ENCODE measurements around the gene HCN1. TPM values are rescaled to one million over a fixed set of nuclear protein-coding genes. Genes with fewer than 3 reads are reported as not detected.
A peak's percentile ranks its signal among the peaks of the same experiment; 100 is the strongest.

Gene HCN1
- total and polyA plus RNA-seq, 2 of the 8 experiments (the other 6 are each of a cell fraction or from before 2014, with no cell fraction given): 1.1 to 6.7 TPM

DNA sequence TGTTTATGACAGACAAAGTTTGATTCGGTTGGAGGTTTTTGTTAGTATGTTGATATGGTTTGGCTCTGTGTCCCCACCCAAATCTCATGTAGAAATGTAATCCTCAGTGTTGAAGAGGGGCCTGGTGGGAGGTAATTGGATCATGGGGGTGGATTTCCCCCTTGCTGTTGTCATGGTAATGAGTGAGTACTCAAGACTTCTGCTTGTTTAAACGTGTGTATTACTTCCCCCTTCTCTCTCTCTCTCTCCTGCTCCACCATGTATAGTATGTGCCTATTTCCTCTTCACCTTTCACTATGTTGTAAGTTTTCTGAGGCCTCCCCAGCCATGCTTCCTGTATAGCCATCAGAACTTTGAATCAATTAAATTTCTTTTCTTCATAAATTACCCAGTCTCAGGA is 415.1 kb downstream of the HCN1 start:
- 58 to 100% methylated on average over 1 to 2 of the region's 2 CpGs for WGBS, 2 experiments (ENCODE audit: extremely low coverage in 1 of 2, insufficient coverage in 1 of 2, insufficient read length in 1 of 2, insufficient replicate concordance in 2 of 2, low coverage in 1 of 2, low lambda C conversion rate in 2 of 2, missing lambda C conversion rate in 1 of 2)
- POLR2A ChIA-PET (ENCODE audit: partially characterized antibody): no interaction called here

More for the DNA sequence above, 415.1 kb downstream of the HCN1 start:
- H3K9me3 ChIP-seq (ENCODE audit: insufficient read depth in 2 of 2, low read depth in 1 of 2, low read length in 1 of 2): peaks cover 8 to 9% of the 10 kb centered on the region in 2 experiments
- no peaks in the 10 kb centered on the region for H3K79me1 ChIP-seq (ENCODE audit: low read depth, low read length)
- no peak overlapping the region for H2BK15ac ChIP-seq (ENCODE audit: low read length)
- H4K8ac ChIP-seq (ENCODE audit: extremely low read depth, insufficient read depth, low read length): no peak overlapping the region
- FAIRE-seq (no peak), DNase-seq (ENCODE audit: low read depth in 1 of 2, low spot score in 2 of 2) (no peak)
- H2BK12ac ChIP-seq (ENCODE audit: low read depth, low read length): no peak overlapping the region
- no peaks in the 10 kb centered on the region for H3K4me1 ChIP-seq (replicated peaks in 1 of 4; ENCODE audit: control insufficient read depth in 3 of 4, insufficient read depth in 4 of 4, low read length in 3 of 4)
- H4K20me1 ChIP-seq (replicated peaks in 1 of 2; ENCODE audit: control insufficient read depth in 1 of 2, insufficient read depth in 2 of 2, low read length in 2 of 2): no peaks in the 10 kb centered on the region
- no peak overlapping the region; a peak in 1 of 8 replicates for H3K4me3 ChIP-seq (ENCODE audit: extremely low read depth in 1 of 4, insufficient read depth in 2 of 4, low read depth in 3 of 4, low read length in 4 of 4)
- H3K9ac ChIP-seq (replicated peaks in 1 of 4; ENCODE audit: extremely low read depth in 1 of 4, low read depth in 3 of 4, low read length in 3 of 4): no peak overlapping the region
- no peak overlapping the region for H2BK5ac ChIP-seq (ENCODE audit: low read depth, low read length)
- no peak overlapping the region for H3K14ac ChIP-seq (ENCODE audit: insufficient read length)
- H3K4ac ChIP-seq (replicated peaks; ENCODE audit: insufficient read length, low read depth, low read length): no peak overlapping the region
- no peak overlapping the region for H4K91ac ChIP-seq (replicated peaks; ENCODE audit: insufficient read length, low read length)
- peaks cover 0 to 7% (median 0%) of the 10 kb centered on the region in 4 experiments; a peak in 3 of 8 replicates for H3K36me3 ChIP-seq (ENCODE audit: control insufficient read depth in 2 of 4, insufficient read depth in 4 of 4, low read length in 3 of 4)
- CTCF ChIA-PET (ENCODE audit: partially characterized antibody): interaction anchor here (0.6 to 1.9 kb wide), 2 partner anchors 39 to 242 kb away, joined by 3 to 5 read pairs; no protein-coding TSS in a partner anchor
- H2AFZ ChIP-seq (ENCODE audit: low read length): no peak overlapping the region
- no peak overlapping the region for H4K5ac ChIP-seq (ENCODE audit: insufficient read length, low read depth, low read length)
- no peak overlapping the region for H3K18ac ChIP-seq (ENCODE audit: extremely low read depth, low read length)
- peaks cover 0 to 1% (median 0%) of the 10 kb centered on the region in 4 experiments; a peak in 1 of 7 replicates for H3K27me3 ChIP-seq (replicated peaks in 1 of 4; ENCODE audit: control insufficient read depth in 3 of 4, extremely low read depth in 1 of 4, insufficient read depth in 3 of 4, low read length in 3 of 4)
- H3K23ac ChIP-seq (ENCODE audit: insufficient read length): no peak overlapping the region
- no peak overlapping the region for H2BK120ac ChIP-seq (replicated peaks; ENCODE audit: low read depth, low read length)
- no peak overlapping the region for H3K4me2 ChIP-seq (ENCODE audit: insufficient read depth in 1 of 2, low read depth in 2 of 2, low read length in 2 of 2)
- H3K27ac ChIP-seq (ENCODE audit: low read depth, low read length): no peak overlapping the region
- no peak overlapping the region for H2AK5ac ChIP-seq (ENCODE audit: low read depth, low read length)
- H3K56ac ChIP-seq (replicated peaks; ENCODE audit: insufficient read length, low read depth, low read length): no peak overlapping the region
- TF ChIP-seq NANOG (IDR thresholded peaks at IDR 0.05; ENCODE audit: insufficient read depth, low read depth, low read length, poor library complexity, severe bottlenecking): peak; percentile 60
- TF ChIP-seq, protein P1, sequence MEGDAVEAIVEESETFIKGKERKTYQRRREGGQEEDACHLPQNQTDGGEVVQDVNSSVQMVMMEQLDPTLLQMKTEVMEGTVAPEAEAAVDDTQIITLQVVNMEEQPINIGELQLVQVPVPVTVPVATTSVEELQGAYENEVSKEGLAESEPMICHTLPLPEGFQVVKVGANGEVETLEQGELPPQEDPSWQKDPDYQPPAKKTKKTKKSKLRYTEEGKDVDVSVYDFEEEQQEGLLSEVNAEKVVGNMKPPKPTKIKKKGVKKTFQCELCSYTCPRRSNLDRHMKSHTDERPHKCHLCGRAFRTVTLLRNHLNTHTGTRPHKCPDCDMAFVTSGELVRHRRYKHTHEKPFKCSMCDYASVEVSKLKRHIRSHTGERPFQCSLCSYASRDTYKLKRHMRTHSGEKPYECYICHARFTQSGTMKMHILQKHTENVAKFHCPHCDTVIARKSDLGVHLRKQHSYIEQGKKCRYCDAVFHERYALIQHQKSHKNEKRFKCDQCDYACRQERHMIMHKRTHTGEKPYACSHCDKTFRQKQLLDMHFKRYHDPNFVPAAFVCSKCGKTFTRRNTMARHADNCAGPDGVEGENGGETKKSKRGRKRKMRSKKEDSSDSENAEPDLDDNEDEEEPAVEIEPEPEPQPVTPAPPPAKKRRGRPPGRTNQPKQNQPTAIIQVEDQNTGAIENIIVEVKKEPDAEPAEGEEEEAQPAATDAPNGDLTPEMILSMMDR (IDR thresholded peaks at IDR 0.05; ENCODE audit: control extremely low read depth in 1 of 3, insufficient read depth in 1 of 3, low read depth in 1 of 3, low read length in 3 of 3): no peak
- H2BK20ac ChIP-seq (ENCODE audit: low read length): no peak overlapping the region
- H3K79me2 ChIP-seq (ENCODE audit: control insufficient read depth in 1 of 2, insufficient read depth in 2 of 2, low read length in 2 of 2): no peaks in the 10 kb centered on the region
- H3K23me2 ChIP-seq (ENCODE audit: low read depth, low read length): no peaks in the 10 kb centered on the region

Measured in H1 (cell line).